ENCODE data around the gene PKD1L1. TPM values are rescaled to one million over a fixed set of nuclear protein-coding genes. Genes with fewer than 3 reads are reported as not detected.
"Not testable (repeated sequence)": the region's sequence is repeated elsewhere in the genome, so short reads cannot be mapped to it uniquely, and the experiment has no call there.

Gene PKD1L1
- total RNA-seq, 1 experiment from 2014 or later = 0.17 TPM

DNA sequence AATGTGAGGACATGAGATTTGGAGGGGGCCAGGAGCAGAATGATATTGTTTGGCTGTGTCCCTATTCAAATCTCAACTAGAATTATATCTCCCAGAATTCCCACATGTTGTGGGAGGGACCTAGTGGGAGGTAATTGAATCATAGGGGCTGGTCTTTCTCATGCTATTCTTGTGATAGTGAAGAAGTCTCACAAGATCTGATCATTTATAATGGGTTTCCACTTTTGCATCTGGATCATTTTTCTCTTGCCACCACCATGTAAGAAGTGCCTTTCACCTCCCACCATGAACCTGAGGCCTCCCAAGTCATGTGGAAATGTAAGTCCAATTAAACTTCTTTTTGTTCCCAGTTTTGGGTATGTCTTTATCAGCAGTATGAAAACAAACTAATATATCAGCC, 153.1 kb downstream of the PKD1L1 start:
- DNase-seq (ENCODE audit: low read depth) = not testable (repeated sequence)

DNA sequence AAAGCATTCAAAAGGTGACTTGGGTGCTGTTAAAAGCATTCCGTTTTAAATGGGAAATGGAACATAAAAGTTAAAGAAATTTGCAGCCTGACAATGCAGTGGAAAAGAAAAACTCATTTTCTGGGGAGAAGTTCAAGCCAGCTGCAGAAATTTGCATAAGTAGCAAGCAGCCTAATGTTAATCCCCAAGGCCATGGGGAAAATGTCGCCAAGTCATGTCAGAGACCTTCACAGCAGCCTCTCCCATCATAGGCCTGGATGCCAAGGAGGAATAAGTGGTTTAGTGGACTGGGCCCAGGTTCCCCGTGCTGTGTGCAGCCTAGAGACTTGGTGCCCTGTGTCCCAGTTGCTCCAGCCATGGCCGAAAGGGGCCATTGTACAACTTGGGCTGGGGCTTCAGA, 154.2 kb downstream of the PKD1L1 start:
- no peak for DNase-seq (ENCODE audit: low read depth)

DNA sequence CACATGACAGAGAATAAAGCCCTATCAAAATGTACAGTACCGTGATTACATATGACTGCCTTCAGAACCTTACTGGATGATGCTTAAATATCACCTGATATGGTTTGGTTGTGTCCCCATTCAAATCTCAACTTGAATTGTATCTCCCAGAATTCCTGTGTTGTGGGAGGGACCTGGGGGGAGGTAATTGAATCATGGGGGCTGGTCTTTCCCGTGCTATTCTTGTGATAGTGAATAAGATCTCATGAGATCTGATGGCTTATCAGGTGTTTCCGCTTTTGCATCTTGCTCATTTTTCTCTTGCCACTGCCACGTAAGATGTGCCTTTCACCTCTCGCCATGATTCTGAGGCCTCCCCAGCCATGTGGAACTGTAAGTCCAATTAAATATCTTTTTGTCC, 155.1 kb downstream of the PKD1L1 start:
- DNase-seq (ENCODE audit: low read depth) = not testable (repeated sequence)

DNA sequence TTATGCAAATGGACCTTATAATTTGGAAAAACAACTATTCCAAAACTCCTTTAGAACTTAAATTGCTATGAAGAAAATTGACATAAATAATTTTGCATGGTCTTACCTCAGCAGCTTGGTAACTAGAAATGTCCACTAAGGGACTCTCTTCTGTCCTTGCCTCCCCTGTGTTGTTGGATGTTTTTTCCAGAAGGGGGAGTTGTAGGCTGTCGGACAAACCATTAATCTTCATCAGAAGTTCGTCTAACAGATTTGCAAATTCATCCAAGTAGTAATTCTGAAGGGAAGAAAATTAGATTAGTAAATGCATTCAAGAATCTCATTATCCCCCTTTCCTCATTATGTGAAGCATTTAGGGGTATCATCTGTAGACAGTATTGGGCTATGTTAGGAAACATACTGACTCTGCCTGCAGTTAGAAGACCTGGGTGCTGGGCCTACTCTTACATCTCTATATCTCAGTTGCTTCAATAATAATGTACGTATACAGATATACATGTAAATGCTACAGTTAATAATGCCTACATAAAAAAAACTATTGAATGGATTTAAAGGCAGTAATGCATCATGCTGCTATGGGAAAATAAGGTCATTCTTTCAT, 155.6 kb downstream of the PKD1L1 start:
- no peak for DNase-seq (ENCODE audit: low read depth)

DNA sequence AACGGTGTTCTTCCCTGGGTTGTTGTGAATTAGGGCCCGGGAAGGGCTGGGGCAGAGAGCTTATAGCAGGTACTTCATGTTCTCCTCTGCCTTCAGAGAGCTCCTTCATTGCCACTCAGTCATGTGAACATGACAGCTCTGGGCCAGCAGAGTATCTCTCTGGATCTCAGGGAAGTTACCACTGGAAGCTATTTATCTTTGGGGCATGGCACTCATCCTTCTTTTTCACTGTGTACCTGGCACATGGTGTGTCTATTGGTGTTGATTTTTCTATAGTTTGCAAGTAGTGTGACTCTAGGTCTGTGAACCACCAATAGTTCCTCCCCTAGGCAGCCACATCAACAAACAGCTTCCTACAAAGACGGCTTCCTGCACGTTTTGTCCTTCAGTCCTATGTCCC, 156.6 kb downstream of the PKD1L1 start:
- DNase-seq (ENCODE audit: low read depth) = no peak

DNA sequence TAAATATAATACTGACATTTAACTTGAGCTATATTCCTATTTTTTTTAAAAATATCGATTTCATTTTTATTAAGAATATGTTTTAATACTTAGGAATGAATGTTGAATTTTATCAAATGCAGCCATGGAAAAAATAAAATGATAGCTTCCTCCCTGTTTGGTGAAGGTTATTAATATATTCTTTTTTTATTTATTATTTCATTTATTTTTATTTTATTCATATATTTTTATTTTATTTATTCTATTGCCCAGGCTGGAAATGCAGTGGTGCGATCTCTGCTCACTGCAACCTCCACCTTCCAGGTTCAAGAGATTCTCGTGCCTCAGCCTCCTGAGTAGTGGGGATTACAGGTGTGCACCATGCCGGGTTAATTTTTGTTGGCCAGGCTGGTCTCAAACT, 160.2 kb downstream of the PKD1L1 start:
- no peak for DNase-seq (ENCODE audit: low read depth)

DNA sequence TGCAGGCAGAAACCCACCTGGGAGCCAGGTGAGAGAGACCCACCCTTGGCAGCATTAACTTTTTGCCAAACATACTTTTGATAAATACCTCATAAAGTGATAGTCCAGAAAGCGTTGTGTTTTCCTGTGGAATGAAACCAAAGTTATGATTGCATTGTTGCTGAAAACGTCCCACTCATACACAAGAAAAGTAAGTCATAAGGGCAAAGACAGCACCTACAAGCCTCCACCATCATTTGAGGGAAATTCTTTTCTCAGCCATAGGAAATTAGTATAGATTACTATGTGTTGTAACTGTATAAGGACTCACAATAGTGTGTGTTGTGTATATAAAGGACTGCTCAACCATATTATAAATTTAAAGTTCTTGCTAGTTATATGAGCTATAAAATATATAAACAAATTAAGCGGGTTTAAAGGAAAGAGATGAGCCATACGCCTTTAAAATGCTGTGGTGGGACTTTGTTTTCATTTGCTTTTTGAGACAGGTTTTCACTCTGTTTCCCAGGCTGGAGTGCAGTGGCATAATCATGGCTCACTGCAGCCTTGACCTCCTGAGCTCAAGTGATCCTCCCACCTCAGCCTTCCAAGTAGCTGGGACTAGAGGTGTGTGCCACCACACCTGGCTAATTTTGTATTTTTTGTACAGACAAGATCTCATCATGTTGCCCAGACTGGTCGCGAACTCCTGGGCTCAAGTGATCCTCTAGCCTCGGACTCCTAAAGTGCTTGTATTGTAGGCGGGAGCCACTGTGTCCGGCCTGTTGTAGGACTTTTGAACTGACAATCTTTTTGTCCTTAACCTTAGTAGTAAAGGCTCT, 160.8 kb downstream of the PKD1L1 start:
- DNase-seq (ENCODE audit: low read depth) = no peak

DNA sequence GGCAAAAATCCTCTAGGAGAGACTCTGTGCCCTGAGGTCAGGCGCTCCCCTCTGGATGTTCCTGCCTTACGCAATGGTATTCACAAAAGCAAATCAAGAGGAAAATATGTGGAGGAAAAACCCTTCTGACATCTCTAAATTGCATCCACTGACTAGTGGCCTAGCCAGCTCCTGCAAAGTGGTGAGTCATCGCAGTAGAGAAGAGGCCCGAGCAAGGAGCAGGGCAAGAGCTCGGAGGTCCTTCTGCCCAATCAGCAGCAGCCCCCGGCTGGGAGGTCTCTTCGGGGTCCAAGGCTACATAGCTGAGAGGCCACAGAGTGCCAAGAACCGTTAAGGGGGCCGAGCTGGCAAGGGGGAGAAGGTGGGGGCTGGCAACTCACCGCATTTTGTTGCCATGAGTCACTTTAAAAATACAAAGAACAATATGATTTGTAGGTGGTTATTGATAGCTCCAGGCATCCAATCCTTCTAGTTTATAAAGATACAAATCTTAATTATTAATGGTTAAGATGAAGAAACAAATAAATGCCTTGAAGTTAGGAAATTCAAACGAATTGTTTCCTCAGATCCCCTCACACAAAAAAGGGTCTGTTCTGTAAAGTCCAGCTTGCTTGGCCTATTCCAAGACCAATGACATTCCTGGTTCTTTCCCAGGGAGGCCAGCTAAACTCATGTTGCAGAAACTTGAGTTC, 161.6 kb downstream of the PKD1L1 start:
- DNase-seq (ENCODE audit: low read depth) = peak; percentile 100

DNA sequence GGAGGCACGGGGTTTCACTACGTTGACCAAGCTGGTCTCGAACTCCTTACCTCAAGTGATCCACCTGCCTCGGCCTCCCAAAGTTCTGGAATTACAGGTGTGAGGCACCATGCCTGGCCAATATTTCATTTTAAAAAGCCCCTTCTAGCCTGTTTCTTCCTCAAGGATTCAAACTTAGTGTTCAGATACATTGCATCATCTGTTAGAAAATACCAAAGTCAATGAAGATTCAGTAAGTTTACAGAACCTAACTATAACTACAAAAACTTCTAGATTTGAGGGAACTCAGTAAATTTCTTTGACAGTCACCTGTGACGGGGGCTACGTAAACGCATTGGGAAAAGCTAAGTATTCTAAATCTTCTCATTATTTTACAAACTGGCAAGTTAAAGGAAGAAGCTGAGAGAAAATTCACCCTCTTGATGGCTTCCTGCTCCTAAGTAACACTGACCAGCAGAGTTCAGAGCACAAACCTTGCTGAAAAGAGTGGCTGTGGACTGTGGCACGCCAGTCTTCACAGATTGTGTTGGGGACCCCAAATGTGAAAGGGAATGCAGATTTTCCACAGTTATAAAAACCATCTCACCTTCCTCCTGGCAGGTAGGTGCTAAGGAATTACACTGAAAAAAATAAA, 162.2 kb downstream of the PKD1L1 start:
- DNase-seq (ENCODE audit: low read depth) = no peak

DNA sequence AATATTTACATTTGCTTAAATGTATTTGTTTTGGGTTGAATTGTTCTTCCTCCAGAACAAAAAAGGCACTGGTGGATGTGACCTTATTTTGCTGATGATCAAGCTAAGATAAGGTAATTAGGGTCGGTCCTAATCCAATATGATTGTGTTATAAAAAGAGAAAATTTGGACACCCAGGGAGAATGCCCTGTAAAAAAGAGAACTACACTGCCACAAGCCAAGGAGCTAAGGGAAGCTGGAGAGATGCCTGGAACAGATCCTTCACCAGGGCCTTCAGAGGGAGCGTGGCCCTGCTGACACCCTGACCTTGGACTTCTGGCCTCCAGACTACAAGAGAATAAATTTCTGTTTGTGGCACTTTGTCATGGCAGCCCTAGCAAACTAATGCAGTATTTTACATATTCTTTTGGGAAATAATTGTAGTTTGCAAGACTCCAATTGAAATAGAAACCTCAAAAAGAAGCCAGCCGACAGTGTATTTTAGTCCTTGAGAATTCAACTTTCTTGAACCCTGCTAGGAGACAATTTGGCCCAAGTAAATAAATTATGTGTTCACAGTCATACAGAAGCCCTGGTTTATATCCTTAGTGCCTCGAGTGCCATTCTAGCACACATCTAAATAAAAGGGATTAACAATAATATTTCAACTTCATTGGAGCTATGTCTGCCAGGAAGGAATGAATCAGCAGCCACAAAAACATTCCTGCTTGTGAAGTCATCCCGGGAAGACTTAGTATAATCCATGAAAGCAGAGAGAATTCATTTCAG, 164.6 kb downstream of the PKD1L1 start:
- peak; percentile 96 for DNase-seq (ENCODE audit: low read depth)

DNA sequence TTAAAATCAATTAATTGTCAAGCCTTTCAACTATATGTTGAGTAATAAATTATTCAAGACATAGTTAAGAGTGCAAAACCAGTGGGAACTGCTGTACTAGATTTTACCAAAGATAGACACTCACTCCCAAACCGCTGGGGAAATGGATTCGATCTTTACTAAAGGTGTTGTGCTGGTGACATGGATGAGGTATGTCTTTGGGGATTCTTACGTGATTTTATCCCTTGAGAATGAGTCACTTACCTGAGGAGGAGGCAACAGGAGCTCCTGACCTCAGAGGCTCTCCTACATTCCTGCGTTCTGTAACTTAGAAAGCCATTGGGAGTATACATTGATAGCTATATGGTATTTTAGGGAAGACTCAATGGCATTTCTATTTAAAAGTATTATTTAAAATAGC, 165.5 kb downstream of the PKD1L1 start:
- no peak for DNase-seq (ENCODE audit: low read depth)

DNA sequence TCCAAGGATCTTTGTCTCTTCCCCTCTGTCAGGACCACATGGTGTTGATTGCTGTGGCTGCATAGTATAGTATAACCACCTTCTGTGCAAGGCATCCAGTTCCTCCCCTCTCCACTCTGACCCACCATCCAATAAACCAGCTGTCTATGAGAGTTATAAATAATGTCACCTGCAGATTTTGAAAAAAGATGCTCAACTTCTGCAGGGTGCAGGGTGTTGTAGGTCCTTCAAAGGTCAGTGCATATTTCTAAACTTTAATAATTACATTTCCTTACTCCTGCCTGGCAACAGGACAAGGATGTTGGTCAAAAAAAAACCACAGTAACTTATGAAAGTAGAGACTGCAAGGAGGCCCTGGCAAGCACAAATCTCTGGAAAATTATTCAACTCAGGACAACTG, 166.2 kb downstream of the PKD1L1 start:
- DNase-seq (ENCODE audit: low read depth) = no peak

DNA sequence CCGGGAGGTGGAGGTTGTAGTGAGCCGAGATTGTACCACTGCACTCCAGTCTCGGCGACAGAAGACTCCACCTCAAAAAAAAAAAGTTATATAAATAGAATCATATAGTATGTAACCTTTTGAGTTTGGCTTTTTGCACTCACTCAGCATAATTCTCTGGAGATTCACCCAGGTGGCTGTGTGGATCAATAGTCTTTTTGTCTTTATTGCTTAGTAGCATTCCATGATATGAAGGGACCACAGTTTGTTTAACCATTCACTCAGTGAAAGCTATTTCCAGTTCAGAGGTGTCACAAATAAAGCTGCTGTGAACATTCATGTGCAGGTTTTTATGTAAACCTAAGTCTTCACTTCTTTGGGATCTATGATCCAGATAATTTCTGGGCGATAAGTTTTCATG, 167.7 kb downstream of the PKD1L1 start:
- DNase-seq (ENCODE audit: low read depth) = no peak

DNA sequence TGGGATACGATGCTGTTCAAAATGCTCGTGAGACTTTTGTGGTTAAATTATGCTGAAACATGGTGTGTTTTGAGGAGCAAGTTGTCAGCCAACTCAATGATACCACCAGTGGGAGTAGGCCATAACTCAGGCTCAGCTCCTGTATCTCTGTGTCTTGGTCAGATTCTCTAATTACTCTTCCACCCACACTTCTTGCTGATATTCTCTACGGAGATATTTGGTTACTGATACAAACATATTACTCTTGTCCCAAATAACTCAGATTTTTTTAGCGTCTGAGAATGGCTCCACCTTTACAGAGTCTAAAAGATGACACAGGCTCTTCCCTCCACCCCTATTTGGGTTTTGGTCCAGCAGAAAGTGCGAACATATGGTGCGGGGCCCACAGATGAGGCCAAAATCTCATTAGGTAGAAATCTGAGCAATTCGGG, 168.9 kb downstream of the PKD1L1 start:
- DNase-seq (ENCODE audit: low read depth) = no peak

DNA sequence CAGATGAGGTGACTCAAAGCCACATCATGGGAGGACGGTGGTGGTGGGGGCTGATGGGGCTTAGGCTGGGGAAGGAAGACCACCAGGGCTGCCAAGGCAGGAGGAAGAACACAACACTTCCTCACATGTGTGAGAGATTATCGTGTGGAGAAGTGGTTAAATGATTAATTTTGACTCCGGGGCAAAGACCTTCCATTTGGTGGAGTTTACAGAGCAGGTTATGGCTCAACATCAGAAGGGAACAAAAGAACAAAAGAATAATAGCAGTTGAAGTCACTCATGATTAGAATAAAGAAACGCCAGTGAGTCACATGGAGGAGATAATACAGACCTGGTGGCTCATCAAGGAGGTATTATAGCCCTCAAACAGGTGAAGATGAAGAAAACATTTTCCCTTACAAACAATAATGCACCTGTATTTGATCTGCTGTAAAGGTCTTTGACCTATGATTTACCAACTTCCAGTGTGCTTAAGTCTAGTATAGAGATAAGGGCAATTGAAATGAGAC, 170.1 kb downstream of the PKD1L1 start:
- DNase-seq (ENCODE audit: low read depth) = no peak

DNA sequence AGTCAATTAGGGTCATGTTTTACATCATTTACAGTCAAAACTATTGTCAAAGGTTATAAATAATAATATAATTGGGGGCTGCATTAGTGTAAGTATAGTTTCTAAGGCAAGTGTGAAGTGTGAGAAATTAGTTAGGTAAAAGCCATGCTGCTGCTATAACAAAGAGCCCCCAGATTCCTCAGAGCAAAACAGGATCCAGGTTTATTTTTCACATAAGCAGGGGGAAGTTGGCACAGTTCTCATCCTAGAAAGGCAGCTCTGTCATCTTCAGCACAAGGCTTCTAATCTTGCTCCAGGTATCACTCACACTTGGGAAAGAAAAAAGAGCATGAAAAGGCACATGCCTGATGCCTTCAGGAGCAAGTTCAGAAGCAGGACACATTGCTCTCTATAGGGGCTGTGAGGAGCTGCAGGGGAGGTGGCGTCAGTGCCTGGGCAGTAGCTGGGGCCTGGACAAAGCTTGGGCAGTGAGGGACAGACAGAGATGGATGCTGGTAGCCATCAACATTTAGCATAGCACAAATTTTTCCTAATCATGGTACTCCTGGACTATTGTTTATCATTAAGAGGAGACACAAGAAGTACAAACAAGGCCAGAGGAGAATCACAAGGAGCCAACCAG, 170.6 kb downstream of the PKD1L1 start:
- DNase-seq (ENCODE audit: low read depth) = no peak

DNA sequence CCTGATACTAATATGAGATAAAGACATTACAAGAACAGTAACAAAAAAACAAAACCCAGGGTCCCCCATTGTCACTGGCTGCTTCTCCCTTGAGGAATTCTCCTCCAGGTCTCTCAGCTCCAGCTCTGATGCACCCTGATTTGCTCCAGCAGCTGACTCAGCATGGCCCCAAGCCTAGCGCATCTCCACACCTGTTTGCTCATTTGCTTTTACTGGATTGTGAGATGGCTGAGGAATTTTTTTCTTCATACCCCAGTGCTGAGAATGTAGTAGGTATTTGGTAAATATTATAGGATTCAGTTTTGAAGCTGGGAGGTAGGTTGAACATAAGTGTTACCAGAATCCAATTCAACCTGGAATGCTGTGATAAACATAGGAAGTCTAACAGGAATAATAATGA, 171.9 kb downstream of the PKD1L1 start:
- no peak for DNase-seq (ENCODE audit: low read depth)

DNA sequence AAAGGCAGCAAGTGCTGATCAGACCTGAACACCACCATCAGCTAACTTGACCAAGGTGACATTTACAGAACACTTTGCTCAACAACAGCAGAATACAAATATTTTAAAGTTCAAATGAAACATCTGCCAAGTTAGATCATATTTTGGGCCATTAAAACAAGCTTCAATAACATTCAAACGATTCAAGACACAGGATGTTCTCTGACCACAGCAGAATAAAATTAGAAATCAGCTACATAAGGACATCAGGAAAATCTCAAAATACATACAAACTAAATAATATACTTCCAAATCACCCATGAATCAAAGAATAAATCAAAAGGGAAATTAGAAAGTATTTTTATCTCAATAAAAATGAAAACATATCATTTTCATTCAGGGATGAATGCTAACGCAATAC, 173.0 kb downstream of the PKD1L1 start:
- no peak for DNase-seq (ENCODE audit: low read depth)

DNA sequence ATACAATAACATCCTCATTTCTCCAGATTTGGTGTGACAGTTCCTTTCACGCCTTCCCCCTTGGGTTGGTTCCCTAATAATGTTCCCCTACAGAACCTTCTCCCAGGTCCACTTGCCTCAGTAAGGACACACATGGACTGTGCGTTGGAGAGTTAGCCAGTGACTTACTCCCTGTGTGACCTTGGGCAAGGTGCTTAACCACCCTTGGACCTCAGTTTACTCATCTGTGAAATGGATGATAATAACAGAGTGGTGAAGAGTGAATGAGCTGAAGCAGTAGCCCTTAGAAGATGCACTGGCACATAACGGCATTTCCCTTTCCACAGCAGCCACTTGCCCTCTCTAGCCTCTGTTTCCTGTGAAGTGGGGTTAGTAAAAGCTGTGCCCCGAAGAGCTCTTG, 175.8 kb downstream of the PKD1L1 start:
- no peak for DNase-seq (ENCODE audit: low read depth)

DNA sequence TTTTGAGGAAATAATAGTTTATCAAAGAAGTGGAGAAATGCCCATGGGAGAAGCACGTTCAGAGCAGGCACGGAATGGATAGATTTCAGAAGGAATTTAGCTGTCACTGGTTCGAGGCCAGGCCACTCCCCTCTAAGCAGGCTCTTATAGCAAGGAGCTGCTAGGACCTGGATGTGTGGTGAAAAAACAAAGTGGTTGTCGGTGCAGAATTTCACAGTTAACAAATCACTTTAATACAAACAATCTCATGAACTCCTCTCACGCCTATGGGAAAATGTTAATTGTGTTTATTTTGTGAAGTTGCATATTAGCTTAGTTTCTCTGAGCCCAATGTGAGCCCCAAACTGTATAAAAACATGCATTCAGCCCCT, 176.3 kb downstream of the PKD1L1 start:
- DNase-seq (ENCODE audit: low read depth) = peak; percentile 42
